NCI-H524 (cell line): Measurements from ENCODE around the gene CREB3L2.
A peak's percentile ranks its signal among the peaks of the same experiment; 100 is the strongest.
"Not testable (repeated sequence)": the region's sequence is repeated elsewhere in the genome, so short reads cannot be mapped to it uniquely, and the experiment has no call there.

Source experiments
- DNase-seq, 2 experiments: peaks; one replicate each; lab custom pipeline; 2025; lab: John Stamatoyannopoulos, UW

CREB3L2 gene

GRCh38 chr7:138001529-138002095, at the start of gene CREB3L2:
Gene CREB3L2, minus strand, starts transcription at chr7:138002086. Its CDS starts 381 bp downstream, at chr7:138001705.
- peak; percentile 58 to 68 for DNase-seq

GRCh38 chr7:138049505-138050116, 47.7 kb upstream of the CREB3L2 start:
- DNase-seq = no peak

- no peak for DNase-seq
Observed at GRCh38 chr7:138047907-138048306, 46.0 kb upstream of the CREB3L2 start.

- no peak for DNase-seq
Observed at GRCh38 chr7:138044897-138045296, 43.0 kb upstream of the CREB3L2 start.

- DNase-seq = not testable (repeated sequence)
Observed at GRCh38 chr7:138040063-138040462, 38.2 kb upstream of the CREB3L2 start.

- no peak for DNase-seq
Observed at GRCh38 chr7:138036135-138036534, 34.2 kb upstream of the CREB3L2 start.

- DNase-seq = no peak
Observed at GRCh38 chr7:138033241-138033640, 31.4 kb upstream of the CREB3L2 start.

- no peak for DNase-seq
Observed at GRCh38 chr7:138032770-138033169, 30.9 kb upstream of the CREB3L2 start.

GRCh38 chr7:138032186-138032585, 30.3 kb upstream of the CREB3L2 start:
- no peak for DNase-seq

GRCh38 chr7:138030679-138031351, 28.9 kb upstream of the CREB3L2 start:
- no peak for DNase-seq

GRCh38 chr7:138029941-138030340, 28.1 kb upstream of the CREB3L2 start:
- DNase-seq = no peak

GRCh38 chr7:138029126-138029525, 27.2 kb upstream of the CREB3L2 start:
- DNase-seq = no peak

- no peak for DNase-seq
Observed at GRCh38 chr7:138027100-138027499, 25.2 kb upstream of the CREB3L2 start.

- no peak for DNase-seq
Observed at GRCh38 chr7:138025215-138026186, 23.6 kb upstream of the CREB3L2 start.

GRCh38 chr7:138024765-138025164, 22.9 kb upstream of the CREB3L2 start:
- no peak for DNase-seq

GRCh38 chr7:138024343-138024691, 22.4 kb upstream of the CREB3L2 start:
- no peak for DNase-seq

GRCh38 chr7:138023618-138024342, 21.9 kb upstream of the CREB3L2 start:
- peak in 1 of 2 experiments; percentile 23 for DNase-seq

GRCh38 chr7:138021889-138022288, 20.0 kb upstream of the CREB3L2 start:
- DNase-seq = no peak

GRCh38 chr7:138017992-138018391, 16.1 kb upstream of the CREB3L2 start:
- DNase-seq = no peak

GRCh38 chr7:138015096-138015495, 13.2 kb upstream of the CREB3L2 start:
- DNase-seq = no peak

GRCh38 chr7:138014686-138015085, 12.8 kb upstream of the CREB3L2 start:
- DNase-seq = no peak

GRCh38 chr7:138014201-138014600, 12.3 kb upstream of the CREB3L2 start:
- DNase-seq = not testable (repeated sequence)
